Small intestine (tissue), 7 donors: ENCODE measurements around the gene ZDHHC14. TPM values are rescaled to one million over a fixed set of nuclear protein-coding genes. Genes with fewer than 3 reads are reported as not detected.

Experiments
- DNase-seq, 2 donors: peaks; one replicate each; pipeline versions ENCODE4 v3.0.0 to v3.0.0-alpha.2; 2013
- FAIRE-seq: peaks from 2 replicates; lab custom pipeline; 2012; peaks lifted over from hg19 to GRCh38; lab: Jason Lieb, UNC
- H3K27ac ChIP-seq, 3 donors: one replicate each; pipeline ENCODE4 v1.5.1; 2013; ENCODE audit warnings: low read length in 2 of 3, mild to moderate bottlenecking in 2 of 3, control low read depth in 1 of 3, inconsistent platforms in 1 of 3, low read depth in 1 of 3, moderate library complexity in 1 of 3
- H3K27me3 ChIP-seq, 3 donors: one replicate each; pipeline ENCODE4 v1.6.1; 2013; ENCODE audit warnings: low read length in 3 of 3, inconsistent platforms in 1 of 3; ENCODE audit not compliant: control insufficient read depth in 3 of 3, insufficient read depth in 3 of 3
- H3K36me3 ChIP-seq, 3 donors: one replicate each; pipeline ENCODE4 v1.6.1; 2013; ENCODE audit warnings: low read length in 3 of 3, inconsistent platforms in 1 of 3, low read depth in 1 of 3, mild to moderate bottlenecking in 1 of 3, moderate library complexity in 1 of 3; ENCODE audit not compliant: control insufficient read depth in 3 of 3, insufficient read depth in 2 of 3
- H3K4me1 ChIP-seq, 3 donors: one replicate each; pipeline ENCODE4 v1.6.1; 2013; ENCODE audit warnings: low read length in 2 of 3, inconsistent platforms in 1 of 3, low read depth in 1 of 3, mild to moderate bottlenecking in 1 of 3, moderate library complexity in 1 of 3; ENCODE audit not compliant: control insufficient read depth in 3 of 3, insufficient read depth in 2 of 3
- H3K4me3 ChIP-seq, 3 donors: one replicate each; pipeline ENCODE4 v1.5.1; 2013; ENCODE audit warnings: low read length in 3 of 3, control low read depth in 1 of 3, inconsistent platforms in 1 of 3, low read depth in 1 of 3, mild to moderate bottlenecking in 1 of 3, moderate library complexity in 1 of 3
- H3K9me3 ChIP-seq, 2 donors: one replicate each; pipeline ENCODE4 v1.6.1; 2013; ENCODE audit warnings: low read depth in 1 of 2, low read length in 1 of 2; ENCODE audit not compliant: control insufficient read depth in 2 of 2, insufficient read depth in 1 of 2
- WGBS, 3 donors: extraction: QIAGEN DNeasy Blood & Tissue Kit; methylation state at CpG; one replicate each; pipeline ENCODE4 v1.1.7; 2013; 5-methylcytosine and 5-hydroxymethylcytosine counted together
- polyA plus RNA-seq, 4 donors: library from polyadenylated mRNA; stranded (reverse) in 3 of 4; unstranded in 1 of 4; fragments of 200-250 nt in 3 of 4; fragments of 120-200 nt in 1 of 4; gene quantifications; one replicate each; pipeline versions ENCODE4 v1.2.1 to v1.2.3, GENCODE V29; 2013
- donor health status: healthy with polysubstance abuse.
- donor health status: control.
- donor health status: control.
- donor health status: Bipolar disorder and iron deficiency.
- donor health status: healthy.

ZDHHC14 gene
- polyA plus RNA-seq, 4 donors: 3.4 to 27.7 (median 10.3) TPM

DNA sequence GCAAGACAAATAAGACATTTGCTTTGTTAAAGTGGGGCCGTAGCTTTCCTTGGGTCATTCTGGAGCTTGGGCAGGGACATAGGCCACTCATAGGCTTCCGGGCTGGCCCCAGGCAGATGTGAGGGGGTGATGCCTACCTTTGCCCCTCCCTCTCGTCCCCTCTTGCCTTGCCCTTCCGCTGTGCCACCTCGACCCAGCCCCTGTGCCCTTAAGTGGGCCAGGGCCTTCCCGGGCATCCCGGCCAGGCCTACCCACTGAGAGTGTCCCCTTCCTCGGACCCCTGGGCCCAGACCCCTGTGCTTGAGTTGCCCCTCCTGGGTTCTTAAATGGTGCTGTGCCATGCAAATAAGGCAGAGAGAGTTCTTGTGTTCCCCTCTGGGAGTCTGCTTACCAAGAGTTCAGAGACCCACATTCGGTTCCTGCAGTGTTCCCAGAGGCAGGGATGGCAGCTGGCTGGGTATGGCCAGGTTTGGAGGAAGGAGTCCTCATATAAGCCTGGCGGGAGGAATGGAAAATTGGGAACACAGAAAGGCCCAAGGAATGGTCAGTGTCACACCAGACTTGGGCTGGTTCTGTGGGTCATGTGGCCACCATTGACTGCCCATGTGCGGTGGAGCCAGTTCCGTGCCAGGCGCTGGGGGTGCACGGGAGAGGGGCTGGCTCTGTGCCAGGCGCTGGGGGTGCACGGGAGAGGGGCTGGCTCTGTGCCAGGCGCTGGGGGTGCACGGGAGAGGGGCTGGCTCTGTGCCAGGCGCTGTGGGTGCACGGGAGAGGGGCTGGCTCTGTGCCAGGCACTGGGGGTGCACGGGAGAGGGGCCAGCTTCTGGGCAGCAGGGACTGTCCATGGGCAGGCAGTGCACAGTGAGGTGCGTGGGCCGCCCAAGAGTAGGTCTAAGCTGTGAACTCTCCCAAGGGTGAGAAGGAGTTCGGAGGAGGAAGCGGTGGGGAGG, 268.6 kb downstream of the ZDHHC14 start:
- DNase-seq (no peak), FAIRE-seq (no peak)
- H3K27ac ChIP-seq: no peak overlapping the region
- no peaks in the 10 kb centered on the region for H3K27me3 ChIP-seq
- H3K36me3 ChIP-seq: peaks cover 0 to 76% (median 3%) of the 10 kb centered on the region in 3 donors
- no peaks in the 10 kb centered on the region for H3K9me3 ChIP-seq
- H3K4me1 ChIP-seq: no peaks in the 10 kb centered on the region
- 67 to 72% (median 69%) methylated on average over 23 to 25 of the region's 25 CpGs for WGBS, 3 donors
- H3K4me3 ChIP-seq: no peak overlapping the region

DNA sequence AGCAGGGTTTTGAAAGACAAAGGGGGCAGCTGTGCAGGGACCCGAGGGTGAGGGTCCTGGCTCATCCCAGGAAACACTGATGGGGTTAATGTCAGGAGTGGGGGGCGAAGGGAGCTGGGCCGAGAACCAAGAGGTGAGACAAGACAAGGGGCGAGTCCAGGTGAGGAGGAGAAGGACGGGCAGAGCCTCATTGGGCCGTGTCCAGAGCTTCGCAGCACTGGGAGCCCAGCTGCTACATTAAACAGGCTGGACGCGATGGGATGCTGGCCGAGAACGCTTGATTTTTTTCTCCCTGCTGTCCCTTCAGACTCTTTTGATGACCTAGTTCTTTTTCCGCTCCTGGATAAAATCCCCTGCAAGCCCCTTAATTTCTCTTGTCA, 269.3 kb downstream of the ZDHHC14 start:
- Histone ChIP-seq H3K27ac (no peak overlapping the region), H3K36me3 (peaks cover 0 to 77% (median 3%) of the 10 kb centered on the region in 3 donors), H3K4me3 (no peak overlapping the region), H3K4me1 (no peaks in the 10 kb centered on the region), H3K9me3 (no peaks in the 10 kb centered on the region), H3K27me3 (no peaks in the 10 kb centered on the region)
- WGBS, 3 donors: 67 to 89% (median 72%) methylated on average over 12 of the region's 12 CpGs
- no peak for DNase-seq
- no peak for FAIRE-seq

GRCh38 chr6:157650801-157651200, 269.8 kb downstream of the ZDHHC14 start:
- Histone ChIP-seq H3K4me1 (no peaks in the 10 kb centered on the region), H3K4me3 (no peak overlapping the region), H3K27me3 (no peaks in the 10 kb centered on the region), H3K36me3 (peaks cover 0 to 74% (median 3%) of the 10 kb centered on the region in 3 donors), H3K27ac (no peak overlapping the region), H3K9me3 (no peaks in the 10 kb centered on the region)
- 93 to 96% (median 94%) methylated on average over 7 of the region's 7 CpGs for WGBS, 3 donors
- FAIRE-seq: no peak
- DNase-seq: no peak

DNA sequence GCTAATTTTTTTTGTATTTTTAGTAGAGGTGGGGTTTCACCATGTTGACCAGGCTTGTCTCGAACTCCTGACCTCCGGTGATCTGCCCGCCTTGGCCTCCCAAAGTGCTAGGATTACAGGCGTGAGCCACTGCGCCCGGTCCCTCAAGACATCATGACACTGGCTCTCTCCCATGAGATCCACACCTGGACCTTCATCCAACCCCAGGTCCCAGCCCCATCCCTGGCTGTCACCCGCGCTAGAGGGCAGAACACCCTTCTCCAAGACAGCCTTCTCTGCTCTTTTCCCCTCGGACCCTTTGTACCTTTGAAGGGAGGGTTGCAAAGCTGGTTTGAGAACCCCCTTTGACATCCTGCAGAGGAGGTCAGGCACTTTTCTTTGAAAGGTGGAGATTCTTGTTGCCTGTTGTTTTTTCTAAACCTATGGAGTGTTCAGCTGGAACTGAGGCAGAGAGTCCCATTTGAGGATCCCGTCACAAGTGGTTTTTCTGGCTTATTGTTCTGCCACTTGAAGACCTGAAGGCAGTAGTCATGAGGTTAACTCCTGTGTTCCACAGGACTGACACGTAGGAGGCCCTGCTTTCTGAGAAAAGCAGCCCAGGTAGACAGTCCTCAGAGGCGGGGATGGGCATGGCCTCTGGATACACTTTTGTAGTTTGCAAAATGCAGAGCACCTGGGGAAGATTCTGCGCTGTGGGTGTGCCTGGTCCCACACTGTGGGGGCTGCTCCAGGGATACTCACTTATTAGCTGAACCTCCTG, 270.9 kb downstream of the ZDHHC14 start:
- WGBS, 3 donors: 91 to 93% (median 93%) methylated on average over 13 of the region's 13 CpGs

GRCh38 chr6:157652601-157653363, 271.8 kb downstream of the ZDHHC14 start:
- WGBS, 3 donors: 94 to 97% (median 95%) methylated on average over 18 of the region's 18 CpGs
- H3K36me3 ChIP-seq: peaks cover 0 to 79% (median 5%) of the 10 kb centered on the region in 3 donors
- H3K27ac ChIP-seq: no peak overlapping the region
- H3K27me3 ChIP-seq: no peaks in the 10 kb centered on the region
- H3K9me3 ChIP-seq: no peaks in the 10 kb centered on the region
- no peaks in the 10 kb centered on the region for H3K4me1 ChIP-seq
- DNase-seq (no peak), FAIRE-seq (no peak)
- no peak overlapping the region for H3K4me3 ChIP-seq

More for the DNA sequence above, 270.9 kb downstream of the ZDHHC14 start:
- Histone ChIP-seq H3K27ac (no peak overlapping the region), H3K4me1 (no peaks in the 10 kb centered on the region), H3K27me3 (no peaks in the 10 kb centered on the region), H3K36me3 (peaks cover 0 to 81% (median 3%) of the 10 kb centered on the region in 3 donors), H3K4me3 (no peak overlapping the region), H3K9me3 (no peaks in the 10 kb centered on the region)
- DNase-seq (no peak), FAIRE-seq (no peak)

GRCh38 chr6:157653521-157653920, 272.5 kb downstream of the ZDHHC14 start:
- DNase-seq (no peak), FAIRE-seq (no peak)
- Histone ChIP-seq H3K36me3 (peaks cover 0 to 78% (median 5%) of the 10 kb centered on the region in 3 donors), H3K4me3 (no peak overlapping the region), H3K9me3 (no peaks in the 10 kb centered on the region), H3K27me3 (no peaks in the 10 kb centered on the region), H3K4me1 (no peaks in the 10 kb centered on the region), H3K27ac (no peak overlapping the region)
- 92 to 95% (median 94%) methylated on average over 16 of the region's 16 CpGs for WGBS, 3 donors

- Histone ChIP-seq H3K27me3 (no peaks in the 10 kb centered on the region), H3K4me3 (no peak overlapping the region), H3K9me3 (no peaks in the 10 kb centered on the region), H3K4me1 (no peaks in the 10 kb centered on the region), H3K36me3 (peaks cover 0 to 73% (median 6%) of the 10 kb centered on the region in 3 donors), H3K27ac (no peak overlapping the region)
- WGBS, 3 donors: 91 to 93% (median 93%) methylated on average over 8 of the region's 8 CpGs
- FAIRE-seq (no peak), DNase-seq (no peak)
Measured at GRCh38 chr6:157655139-157655538, 274.1 kb downstream of the ZDHHC14 start.
